Measurements from ENCODE around the gene TBC1D16. TPM values are rescaled to one million over a fixed set of nuclear protein-coding genes. Genes with fewer than 3 reads are reported as not detected.

The TBC1D16 gene
- total and polyA plus RNA-seq, 2 donors (not counting 1 experiment from before 2014, with no cell fraction given), result 8.3 to 30.4 TPM

- Histone ChIP-seq H3K9ac (ENCODE audit: insufficient read depth, low read length) (no peak overlapping the region), H3K4me1 (ENCODE audit: control insufficient read depth, extremely low read depth, insufficient read depth, low read length) (no peaks in the 10 kb centered on the region), H3K4me2 (ENCODE audit: extremely low read depth, insufficient read depth, low read length) (peak overlapping the region; percentile 35), H4K20me1 (ENCODE audit: control insufficient read depth, extremely low read depth, insufficient read depth, low read length) (no peaks in the 10 kb centered on the region), H3K79me2 (ENCODE audit: control insufficient read depth, insufficient read depth, low read length) (no peaks in the 10 kb centered on the region), H3K27me3 (ENCODE audit: control insufficient read depth, insufficient read depth, low read length) (peaks cover 29% of the 10 kb centered on the region), H3K9me3 (ENCODE audit: control insufficient read depth, insufficient read depth, low read depth, low read length) (no peaks in the 10 kb centered on the region), H3K4me3 (replicated peaks in 1 of 4; ENCODE audit: control extremely low read depth in 1 of 4, insufficient read depth in 1 of 4, low read depth in 3 of 4, low read length in 4 of 4) (peak overlapping the region in 1 of 4 experiments; percentile 41), H3K27ac (ENCODE audit: insufficient read depth, low read length) (no peak overlapping the region), H2AFZ (ENCODE audit: low read length) (no peak overlapping the region), H3K36me3 (ENCODE audit: control insufficient read depth, insufficient read depth, low read length) (no peaks in the 10 kb centered on the region)
- TF ChIP-seq EZH2 (IDR thresholded peaks at IDR 0.05; ENCODE audit: low read length, missing control alignments) (no peak), CTCF (conservative IDR thresholded peaks at IDR 0.05 in 1 of 2, IDR thresholded peaks at IDR 0.05 in 1 of 2; ENCODE audit: low read depth in 1 of 2, low read length in 2 of 2) (no peak)
- DNase-seq (ENCODE audit: low read depth in 2 of 2), result peak in 1 of 2 donors; percentile 8
Measured at GRCh38 chr17:79930062-79930876, 105.4 kb downstream of the TBC1D16 start.

GRCh38 chr17:79929257-79930061, 106.2 kb downstream of the TBC1D16 start:
- Histone ChIP-seq H3K9ac (ENCODE audit: insufficient read depth, low read length) (no peak overlapping the region), H3K36me3 (ENCODE audit: control insufficient read depth, insufficient read depth, low read length) (no peaks in the 10 kb centered on the region), H3K79me2 (ENCODE audit: control insufficient read depth, insufficient read depth, low read length) (no peaks in the 10 kb centered on the region), H3K4me2 (ENCODE audit: extremely low read depth, insufficient read depth, low read length) (no peak overlapping the region), H3K27me3 (ENCODE audit: control insufficient read depth, insufficient read depth, low read length) (peaks cover 29% of the 10 kb centered on the region), H3K9me3 (ENCODE audit: control insufficient read depth, insufficient read depth, low read depth, low read length) (no peaks in the 10 kb centered on the region), H3K27ac (ENCODE audit: insufficient read depth, low read length) (no peak overlapping the region), H4K20me1 (ENCODE audit: control insufficient read depth, extremely low read depth, insufficient read depth, low read length) (no peaks in the 10 kb centered on the region), H3K4me3 (replicated peaks in 1 of 4; ENCODE audit: control extremely low read depth in 1 of 4, insufficient read depth in 1 of 4, low read depth in 3 of 4, low read length in 4 of 4) (no peak overlapping the region), H2AFZ (ENCODE audit: low read length) (no peak overlapping the region), H3K4me1 (ENCODE audit: control insufficient read depth, extremely low read depth, insufficient read depth, low read length) (no peaks in the 10 kb centered on the region)
- TF ChIP-seq CTCF (conservative IDR thresholded peaks at IDR 0.05 in 1 of 2, IDR thresholded peaks at IDR 0.05 in 1 of 2; ENCODE audit: low read depth in 1 of 2, low read length in 2 of 2), result no peak
- no peak for TF ChIP-seq EZH2 (IDR thresholded peaks at IDR 0.05; ENCODE audit: low read length, missing control alignments)
- DNase-seq (ENCODE audit: low read depth in 2 of 2), result no peak

- Histone ChIP-seq H3K9me3 (ENCODE audit: control insufficient read depth, insufficient read depth, low read depth, low read length) (no peaks in the 10 kb centered on the region), H3K27ac (ENCODE audit: insufficient read depth, low read length) (no peak overlapping the region), H3K27me3 (ENCODE audit: control insufficient read depth, insufficient read depth, low read length) (peaks cover 29% of the 10 kb centered on the region), H3K79me2 (ENCODE audit: control insufficient read depth, insufficient read depth, low read length) (no peaks in the 10 kb centered on the region), H4K20me1 (ENCODE audit: control insufficient read depth, extremely low read depth, insufficient read depth, low read length) (no peaks in the 10 kb centered on the region), H2AFZ (ENCODE audit: low read length) (no peak overlapping the region), H3K36me3 (ENCODE audit: control insufficient read depth, insufficient read depth, low read length) (no peaks in the 10 kb centered on the region), H3K4me2 (ENCODE audit: extremely low read depth, insufficient read depth, low read length) (no peak overlapping the region), H3K9ac (ENCODE audit: insufficient read depth, low read length) (no peak overlapping the region), H3K4me1 (ENCODE audit: control insufficient read depth, extremely low read depth, insufficient read depth, low read length) (no peaks in the 10 kb centered on the region), H3K4me3 (replicated peaks in 1 of 4; ENCODE audit: control extremely low read depth in 1 of 4, insufficient read depth in 1 of 4, low read depth in 3 of 4, low read length in 4 of 4) (no peak overlapping the region)
- no peak for DNase-seq (ENCODE audit: low read depth in 2 of 2)
- TF ChIP-seq CTCF (conservative IDR thresholded peaks at IDR 0.05 in 1 of 2, IDR thresholded peaks at IDR 0.05 in 1 of 2; ENCODE audit: low read depth in 1 of 2, low read length in 2 of 2) (no peak), EZH2 (IDR thresholded peaks at IDR 0.05; ENCODE audit: low read length, missing control alignments) (no peak)
Measured at GRCh38 chr17:79928502-79929256, 107.0 kb downstream of the TBC1D16 start.
